Measurements from ENCODE around the gene DIPK2A. TPM values are rescaled to one million over a fixed set of nuclear protein-coding genes. Genes with fewer than 3 reads are reported as not detected.

DIPK2A gene, protein sequence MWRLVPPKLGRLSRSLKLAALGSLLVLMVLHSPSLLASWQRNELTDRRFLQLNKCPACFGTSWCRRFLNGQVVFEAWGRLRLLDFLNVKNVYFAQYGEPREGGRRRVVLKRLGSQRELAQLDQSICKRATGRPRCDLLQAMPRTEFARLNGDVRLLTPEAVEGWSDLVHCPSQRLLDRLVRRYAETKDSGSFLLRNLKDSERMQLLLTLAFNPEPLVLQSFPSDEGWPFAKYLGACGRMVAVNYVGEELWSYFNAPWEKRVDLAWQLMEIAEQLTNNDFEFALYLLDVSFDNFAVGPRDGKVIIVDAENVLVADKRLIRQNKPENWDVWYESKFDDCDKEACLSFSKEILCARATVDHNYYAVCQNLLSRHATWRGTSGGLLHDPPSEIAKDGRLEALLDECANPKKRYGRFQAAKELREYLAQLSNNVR
- total RNA-seq: 40.2 and 45.0 TPM in 2 replicates
- 20.9 TPM for polyA plus RNA-seq (2012)

DNA sequence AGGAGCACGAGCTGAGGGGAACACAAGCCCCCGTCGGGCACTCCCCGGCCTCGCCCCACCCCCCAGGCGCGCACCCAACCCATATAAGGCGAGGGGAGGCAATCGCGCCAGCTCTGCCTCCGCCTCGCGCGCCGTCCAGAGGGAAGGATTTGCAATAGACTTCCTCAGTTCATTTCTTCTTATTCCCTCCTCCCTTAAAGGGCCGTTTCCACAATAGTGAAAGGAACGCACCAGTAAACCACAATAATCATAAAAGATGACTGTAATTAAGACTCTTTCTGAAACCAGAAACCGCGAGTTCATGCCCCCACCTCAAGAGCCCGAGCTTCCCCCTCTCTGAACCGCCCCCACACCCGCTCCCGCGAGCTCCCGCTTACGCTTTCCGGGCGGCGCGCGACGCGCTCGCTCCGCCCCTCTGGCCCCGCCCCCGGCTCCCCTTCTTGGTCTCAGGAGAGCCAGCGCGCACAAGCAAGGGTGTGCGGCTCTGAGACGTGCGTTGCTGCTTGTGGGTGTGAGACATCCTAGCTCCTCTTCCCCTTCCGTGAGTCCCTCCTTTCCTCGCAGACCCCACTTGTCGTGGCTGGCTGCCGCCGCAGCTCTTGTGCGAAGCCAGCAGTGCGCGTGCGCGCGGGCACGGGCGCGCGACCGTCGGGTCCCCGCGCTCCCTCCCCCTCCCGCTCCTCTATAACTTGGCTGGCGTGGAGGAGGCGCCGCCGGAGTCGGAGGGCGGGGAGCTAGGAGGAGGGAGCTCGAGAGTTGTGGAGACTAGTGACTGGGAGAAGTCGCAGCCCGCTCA is at the start of gene DIPK2A:
Gene DIPK2A, plus strand, starts transcription at position 465 of the 796 bp plus-strand sequence. CDS start 510 bp downstream, outside the sequence.
- peak; percentile 96 for DNase-seq (ENCODE audit: low read depth)

DNA sequence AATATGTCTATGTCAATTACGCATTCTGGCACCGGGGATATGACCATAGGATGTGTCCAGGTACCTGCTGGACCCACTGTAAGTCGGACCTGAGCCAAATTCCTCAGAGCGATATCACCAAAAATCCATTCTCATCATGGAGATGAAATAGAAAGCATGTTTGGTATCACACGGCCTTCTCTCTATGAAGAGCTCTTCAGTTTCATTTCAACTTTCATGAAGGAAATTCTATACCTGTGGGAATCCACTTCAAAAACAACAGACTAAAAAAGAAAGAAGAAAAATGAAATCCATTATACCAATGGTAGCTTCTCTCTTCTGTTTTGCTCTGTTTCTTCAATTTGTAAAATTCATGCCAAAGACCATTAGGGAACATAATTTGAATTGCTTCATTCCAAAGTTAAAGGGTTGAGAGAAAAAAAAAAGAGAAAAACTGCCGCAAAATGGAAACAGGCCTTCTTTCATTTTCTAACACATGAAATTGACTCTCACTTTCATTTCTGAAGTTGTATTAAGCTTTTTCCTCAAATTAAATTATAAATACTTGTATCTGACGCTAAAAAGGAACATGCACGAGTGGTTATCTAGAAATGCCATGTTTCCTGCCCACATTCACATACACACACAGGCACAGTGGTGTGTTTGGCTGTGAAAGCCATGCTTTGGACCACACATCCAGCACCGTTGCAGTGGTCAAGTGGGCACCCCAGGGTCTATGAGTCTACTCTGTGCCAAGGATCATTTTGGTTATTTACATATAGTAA is 46.9 kb upstream of the DIPK2A start:
- DNase-seq (ENCODE audit: low read depth): no peak

DNA sequence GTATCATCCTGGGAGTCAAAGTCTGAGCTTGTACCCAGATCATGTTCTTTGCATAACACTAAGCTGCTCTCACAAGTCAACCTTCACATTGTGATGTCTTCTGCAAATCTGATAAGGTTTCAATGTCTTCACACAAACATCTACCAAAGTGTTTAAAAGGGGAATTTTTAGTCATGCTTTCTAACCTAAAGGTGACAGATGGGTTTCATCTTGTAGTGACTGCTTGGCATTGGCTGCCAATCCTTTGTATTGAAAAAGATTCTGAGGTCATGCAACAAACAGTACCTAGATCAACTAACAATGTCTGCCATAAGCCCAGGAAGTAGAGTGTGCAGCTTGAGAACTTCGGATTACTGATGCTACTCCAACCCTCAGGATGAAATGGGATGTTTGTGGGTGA is 43.6 kb upstream of the DIPK2A start:
- DNase-seq (ENCODE audit: low read depth): no peak

DNA sequence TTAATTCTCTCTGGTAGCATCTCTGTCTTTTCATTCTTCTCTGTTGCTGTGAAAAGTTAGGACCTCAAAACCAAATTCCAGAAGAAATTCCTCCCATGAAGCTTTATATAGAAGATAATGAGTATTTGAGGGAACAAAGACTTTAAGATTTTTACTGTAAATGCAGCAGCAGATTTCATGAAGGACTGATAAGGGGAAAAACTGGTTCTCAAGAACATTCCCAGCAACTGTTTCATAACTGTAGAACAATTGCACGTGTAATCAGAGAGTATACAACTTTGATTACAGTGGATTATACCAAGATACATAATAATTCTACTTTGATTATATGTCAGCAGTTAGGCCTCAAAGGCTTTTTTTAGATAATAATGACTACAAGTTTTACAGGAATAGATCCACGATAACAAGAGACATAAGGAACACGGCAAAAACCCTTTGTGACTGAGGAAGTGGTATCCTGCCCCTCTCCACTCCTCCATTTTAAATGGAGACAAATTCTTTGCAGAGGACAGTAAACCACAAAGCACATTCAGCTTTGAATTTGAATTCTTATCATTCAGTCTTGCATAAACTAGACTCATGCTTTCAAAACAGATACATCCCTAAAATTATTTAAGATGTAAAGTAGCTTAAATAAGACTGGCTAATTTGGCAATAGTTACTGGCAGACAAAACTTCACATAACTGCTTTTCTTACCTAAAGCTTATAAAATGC is 42.9 kb upstream of the DIPK2A start:
- DNase-seq (ENCODE audit: low read depth): no peak

DNA sequence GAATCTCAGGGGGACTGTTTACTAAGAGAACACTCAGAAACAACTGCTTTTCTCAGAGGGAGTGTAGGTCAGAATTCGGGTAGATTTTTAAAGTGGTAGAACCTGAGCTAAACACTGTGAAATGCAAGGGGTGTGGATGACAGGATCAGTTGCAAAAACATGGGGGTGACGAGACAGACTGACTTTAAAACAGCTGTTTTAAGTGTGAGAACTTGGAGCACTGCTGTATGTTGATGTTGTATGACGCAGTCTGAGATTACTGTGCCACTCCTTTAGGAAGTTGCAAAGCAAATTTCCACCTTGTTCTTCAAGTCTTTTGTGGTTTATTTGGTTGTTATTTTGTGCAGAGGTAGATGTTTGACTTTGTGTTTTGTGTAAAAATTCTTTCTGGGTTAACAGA is 36.8 kb upstream of the DIPK2A start:
- no peak for DNase-seq (ENCODE audit: low read depth)

DNA sequence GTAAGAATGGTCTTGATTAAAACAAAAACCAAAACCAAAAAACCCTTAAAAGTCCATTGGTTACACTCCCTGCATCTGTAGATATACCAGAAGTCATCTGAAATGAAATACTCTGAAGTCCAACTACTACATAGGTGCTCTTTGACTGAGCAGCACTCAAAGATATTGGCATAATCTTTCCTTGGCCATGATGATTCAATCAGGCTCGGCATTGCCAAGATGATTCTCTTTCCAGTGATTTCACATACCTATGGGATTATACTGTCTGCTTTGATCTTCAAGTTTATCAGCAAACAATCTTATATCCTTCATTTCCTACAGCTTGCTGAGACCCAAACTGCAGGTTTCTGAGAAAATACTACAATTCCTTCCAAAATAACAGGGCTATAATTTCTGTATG is 35.9 kb upstream of the DIPK2A start:
- no peak for DNase-seq (ENCODE audit: low read depth)

DNA sequence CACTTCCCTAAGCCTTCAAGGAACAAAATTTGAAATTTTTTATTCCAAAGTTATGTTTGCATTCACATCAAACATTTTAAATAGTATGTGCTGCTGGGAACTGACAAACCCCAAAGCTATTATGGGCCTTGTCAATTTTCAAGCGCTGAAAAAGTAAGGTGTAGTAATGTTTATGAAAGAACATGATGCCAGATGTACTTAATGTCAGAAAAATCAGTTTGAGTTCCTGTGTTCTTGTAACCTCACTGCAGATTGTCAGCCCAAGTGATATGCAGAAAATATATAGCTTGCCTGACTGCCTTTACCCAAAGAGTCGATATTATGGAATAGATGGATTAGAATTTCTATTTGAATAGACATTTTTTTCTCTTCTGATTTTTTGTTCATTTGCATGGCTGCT is 20.8 kb upstream of the DIPK2A start:
- no peak for DNase-seq (ENCODE audit: low read depth)

DNA sequence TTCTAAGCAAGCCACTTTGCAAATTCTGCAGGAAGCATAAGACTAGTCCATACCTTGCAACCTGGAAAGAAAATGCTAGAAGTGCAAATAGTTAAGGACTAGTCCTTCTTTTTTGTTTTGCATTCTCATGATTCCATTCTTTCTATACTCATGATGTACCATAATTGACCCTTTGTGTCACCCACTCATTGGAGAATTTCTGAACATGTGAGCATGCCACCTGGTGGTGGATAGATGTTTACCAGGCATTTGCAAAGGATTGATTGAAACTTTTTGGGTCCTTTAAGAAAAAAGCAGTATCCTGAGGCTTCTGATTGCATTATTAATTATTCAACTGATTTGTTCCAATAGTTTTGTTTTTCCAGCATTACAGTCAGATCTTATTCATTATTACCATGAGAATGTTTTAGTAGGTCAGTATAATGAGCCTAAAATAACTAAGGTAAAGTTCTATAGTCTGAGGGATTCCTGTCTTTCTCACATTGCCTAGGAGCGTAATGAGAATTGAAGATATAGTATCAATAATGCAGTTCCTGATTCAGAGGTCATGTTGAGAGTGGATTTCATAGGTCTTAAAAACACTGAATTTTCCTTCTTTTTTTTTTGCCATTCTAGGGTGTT is 20.2 kb upstream of the DIPK2A start:
- peak; percentile 54 for DNase-seq (ENCODE audit: low read depth)

DNA sequence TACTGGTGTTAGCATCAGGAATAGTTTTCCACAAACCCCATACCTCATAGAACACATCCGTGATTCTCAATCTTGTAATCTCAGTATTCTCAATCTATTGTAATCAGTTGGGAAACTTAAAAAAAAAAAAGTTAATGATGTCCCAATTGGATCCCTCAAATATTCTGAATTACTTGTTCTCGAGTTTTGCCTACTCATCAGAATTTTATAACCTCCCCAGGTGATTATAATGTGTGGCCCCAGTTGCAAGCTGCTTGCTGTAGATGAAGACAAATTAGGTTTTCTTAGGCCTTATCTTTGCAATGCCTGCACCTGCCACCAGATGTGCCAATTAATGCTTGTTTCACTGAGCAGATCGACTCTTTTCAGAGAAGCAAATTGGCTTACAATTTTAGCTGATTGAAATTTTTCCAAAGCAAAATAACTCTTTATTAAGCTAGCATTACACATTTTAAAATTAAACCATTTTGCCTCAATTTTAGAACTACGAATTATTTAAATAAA is 19.0 kb upstream of the DIPK2A start:
- DNase-seq (ENCODE audit: low read depth): no peak

DNA sequence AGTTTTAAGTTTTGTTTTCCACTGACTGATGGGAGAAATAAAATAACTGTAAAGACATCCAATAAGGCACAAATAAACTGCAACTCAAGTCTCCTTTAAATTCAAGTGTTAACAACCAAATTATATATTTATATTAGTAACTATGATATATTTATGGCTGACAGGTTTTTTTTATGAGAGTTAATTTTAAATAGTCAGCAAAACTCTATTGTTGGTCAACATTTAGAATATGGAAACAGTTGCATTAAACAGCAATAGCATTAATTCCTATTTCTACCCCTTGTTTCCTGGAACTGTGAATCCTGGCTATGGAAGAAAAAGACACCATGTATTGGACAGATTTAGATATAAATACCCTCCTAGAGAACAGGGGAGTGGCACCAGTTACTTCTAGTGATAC is 16.5 kb upstream of the DIPK2A start:
- no peak for DNase-seq (ENCODE audit: low read depth)

DNA sequence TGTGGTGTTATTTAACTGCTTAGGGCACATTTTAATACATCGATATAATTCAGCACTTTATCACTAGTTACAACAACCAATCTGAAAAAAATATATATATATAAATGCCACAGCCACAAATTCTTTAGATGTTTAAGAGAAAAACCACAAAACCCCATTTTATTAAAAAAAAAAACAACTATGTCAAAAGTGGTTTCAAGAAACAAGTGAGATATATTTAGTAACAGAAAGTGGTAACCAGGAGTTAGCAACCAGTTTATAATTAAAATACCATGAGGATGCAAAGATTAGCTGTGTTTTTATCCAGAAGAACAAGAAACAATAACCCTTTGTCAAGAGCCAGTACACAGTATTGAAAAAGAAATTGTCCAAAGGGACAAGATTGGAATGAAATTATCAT is 14.8 kb upstream of the DIPK2A start:
- DNase-seq (ENCODE audit: low read depth): no peak

DNA sequence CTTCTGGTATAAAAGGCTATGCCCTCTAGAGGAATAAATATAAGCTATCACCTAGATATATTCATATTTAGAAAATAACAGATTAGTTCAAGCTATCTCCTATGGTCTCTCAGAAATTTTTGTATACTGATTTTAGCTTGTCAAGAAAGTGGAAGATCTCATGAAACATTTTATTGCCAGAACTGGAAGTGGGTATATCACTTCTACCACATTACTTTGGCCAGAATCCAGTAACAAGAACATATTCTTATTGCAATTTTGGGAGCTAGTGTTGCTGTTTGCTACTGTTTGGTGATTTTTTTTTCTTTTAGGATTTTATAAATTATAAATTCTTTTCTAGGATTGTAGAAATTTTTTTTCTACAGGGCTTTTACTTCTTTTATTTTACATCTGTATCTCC is 14.2 kb upstream of the DIPK2A start:
- no peak for DNase-seq (ENCODE audit: low read depth)

DNA sequence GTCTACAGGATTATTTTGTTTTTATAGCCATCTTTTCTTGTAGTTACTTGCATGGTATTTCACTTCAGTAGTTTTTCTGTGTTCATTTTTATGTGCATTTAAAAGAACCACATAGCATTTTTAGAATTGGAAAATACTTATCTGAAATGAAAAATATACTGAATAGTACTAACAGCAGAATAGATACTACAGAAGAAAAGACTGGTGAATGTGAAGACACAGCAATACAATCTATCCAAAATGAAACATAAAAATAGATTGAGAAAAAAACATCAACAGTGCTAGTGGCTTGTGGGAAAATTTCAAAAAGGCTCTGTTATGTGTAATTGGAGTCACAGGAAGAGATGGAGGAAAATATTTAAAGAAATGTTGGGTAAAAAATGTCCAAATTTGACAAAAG is 12.7 kb upstream of the DIPK2A start:
- DNase-seq (ENCODE audit: low read depth): no peak

DNA sequence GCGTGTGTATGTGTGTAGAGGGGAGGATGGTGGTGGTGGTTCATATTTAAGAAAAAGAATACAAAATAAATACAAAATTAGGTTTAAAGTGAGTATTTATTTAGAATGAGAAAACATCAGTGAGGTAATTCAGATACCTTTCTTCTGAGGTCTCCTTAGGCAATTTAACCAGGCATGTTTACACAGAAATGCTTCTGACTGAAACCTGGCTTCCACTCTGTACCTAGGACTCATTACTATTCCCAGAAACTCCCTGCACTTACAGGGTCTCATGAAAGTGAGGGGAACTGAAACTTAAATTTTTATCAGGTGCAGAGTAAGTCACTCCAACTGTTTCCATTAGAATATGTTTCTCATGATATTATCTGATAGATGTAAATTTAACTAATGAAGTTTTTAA is 10.3 kb upstream of the DIPK2A start:
- DNase-seq (ENCODE audit: low read depth): no peak

DNA sequence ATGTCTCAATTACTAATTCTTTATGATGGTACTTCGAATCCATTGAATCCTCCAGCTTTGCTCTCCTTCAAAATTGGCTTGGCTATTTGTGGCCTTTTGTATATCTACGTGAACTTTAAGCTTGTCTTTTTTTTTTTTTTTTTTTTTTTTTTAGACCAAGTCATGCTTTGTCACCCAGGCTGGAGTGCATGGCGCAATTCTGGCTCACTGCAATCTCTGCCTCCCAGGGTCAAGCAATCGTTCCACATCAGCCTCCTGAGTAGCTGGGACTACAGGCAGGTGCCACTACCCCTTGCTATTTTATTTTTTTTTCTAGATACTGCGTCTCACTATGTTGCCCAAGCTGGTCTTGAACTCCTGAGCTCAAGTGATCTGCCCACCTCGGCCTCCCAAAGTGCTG is 7.7 kb upstream of the DIPK2A start:
- no peak for DNase-seq (ENCODE audit: low read depth)

DNA sequence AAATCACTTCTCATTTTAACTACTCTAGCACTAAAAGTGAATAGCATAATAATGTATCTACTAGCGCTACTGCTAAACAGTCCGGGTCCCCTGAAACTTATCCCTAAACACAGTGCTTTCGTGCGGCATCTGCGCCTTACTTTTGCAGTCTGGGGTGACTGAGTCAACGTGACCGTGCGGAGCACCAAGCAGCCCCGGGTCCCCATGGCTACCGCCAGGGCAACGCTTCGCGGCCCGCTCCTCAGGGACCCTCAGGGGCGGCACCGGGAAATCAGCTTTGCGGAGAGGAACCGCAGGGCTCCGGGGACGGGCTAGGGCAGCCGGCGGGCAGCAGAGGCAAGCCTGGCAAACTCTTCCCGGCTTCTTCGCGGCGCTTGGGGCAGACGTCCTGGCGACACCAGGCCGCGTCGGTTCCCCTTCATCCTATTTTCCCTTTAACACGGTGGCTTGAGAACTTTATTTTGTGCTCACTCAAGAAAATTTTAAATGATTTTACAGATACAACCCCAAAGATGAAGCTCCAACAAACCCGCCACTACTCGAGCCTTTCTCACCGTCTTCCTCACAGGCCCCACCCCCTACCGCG is 757 bp upstream of the DIPK2A start:
- DNase-seq (ENCODE audit: low read depth): peak; percentile 71

DNA sequence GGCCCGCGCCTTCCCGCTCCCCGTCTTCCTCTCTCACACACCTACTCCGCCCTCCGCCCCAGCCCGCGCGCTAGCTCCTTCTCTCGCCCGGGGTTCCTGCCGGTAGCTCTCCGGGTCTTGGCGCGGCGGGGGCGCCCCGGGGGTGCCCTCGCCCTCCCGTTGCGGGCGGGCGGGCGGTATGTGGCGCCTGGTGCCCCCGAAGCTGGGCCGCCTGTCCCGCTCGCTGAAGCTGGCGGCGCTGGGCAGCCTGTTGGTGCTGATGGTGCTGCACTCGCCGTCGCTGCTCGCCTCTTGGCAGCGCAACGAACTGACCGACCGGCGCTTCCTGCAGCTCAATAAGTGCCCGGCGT is 507 bp downstream of the DIPK2A start:
- no peak for DNase-seq (ENCODE audit: low read depth)

DNA sequence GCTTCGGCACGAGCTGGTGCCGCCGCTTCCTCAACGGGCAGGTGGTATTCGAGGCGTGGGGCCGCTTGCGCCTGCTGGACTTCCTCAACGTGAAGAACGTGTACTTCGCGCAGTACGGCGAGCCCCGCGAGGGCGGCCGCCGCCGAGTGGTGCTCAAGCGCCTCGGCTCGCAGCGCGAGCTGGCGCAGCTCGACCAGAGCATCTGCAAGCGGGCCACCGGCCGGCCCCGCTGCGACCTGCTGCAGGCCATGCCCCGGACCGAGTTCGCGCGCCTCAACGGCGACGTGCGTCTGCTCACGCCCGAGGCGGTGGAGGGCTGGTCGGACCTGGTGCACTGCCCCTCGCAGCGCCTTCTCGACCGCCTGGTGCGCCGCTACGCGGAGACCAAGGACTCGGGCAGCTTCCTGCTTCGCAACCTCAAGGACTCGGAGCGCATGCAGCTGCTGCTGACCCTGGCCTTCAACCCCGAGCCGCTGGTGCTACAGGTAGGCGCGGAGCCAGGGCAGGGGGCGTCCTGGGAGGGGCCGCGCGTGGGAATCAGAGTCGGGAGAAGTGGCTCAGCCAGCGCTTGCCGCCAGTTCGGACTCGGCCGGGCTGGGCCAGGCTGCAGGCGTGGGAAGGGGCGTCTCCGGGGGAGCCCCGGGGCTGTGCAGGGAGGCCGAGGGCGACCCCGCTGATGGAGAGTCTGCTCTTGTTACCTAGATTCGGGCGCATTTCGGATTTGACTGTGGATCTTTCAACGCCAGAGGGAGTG is 1.1 kb downstream of the DIPK2A start:
- peak; percentile 76 for DNase-seq (ENCODE audit: low read depth)

DNA sequence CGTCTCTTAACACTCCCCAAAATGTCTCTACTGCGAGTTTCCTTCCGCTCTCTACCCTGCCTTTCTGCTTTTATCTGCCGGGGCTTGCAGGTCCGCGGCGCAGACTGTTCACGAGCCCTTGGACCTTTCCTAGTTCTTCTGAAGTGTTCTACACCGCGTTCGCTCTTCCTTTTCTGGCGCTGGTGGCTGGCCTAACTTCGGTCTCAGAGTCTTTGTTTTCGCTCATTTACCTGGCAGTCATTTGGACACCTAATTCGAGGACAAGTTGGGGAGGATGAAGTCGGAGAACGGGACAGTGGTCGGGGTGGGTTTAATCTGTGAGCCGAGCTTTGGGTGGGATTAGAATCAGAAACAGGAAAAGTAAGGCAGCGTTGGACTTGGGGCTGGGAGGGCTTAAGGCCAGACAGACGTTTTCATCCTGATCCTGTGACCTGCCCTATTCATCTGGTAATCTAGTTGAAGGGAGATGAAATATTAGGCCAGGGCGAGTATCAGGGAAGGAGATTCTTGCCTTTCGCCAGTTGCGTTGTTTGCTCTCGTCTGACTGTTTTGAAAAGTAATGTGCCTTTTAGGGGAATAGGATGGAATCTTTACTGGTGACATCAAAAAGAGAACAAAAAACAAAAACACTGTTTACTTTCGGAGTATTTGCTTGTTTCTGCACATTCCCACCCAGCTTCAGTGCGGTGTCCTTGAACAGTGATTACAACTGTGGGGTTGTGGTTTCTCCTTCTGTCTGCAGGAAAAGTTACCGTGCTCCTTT is 1.8 kb downstream of the DIPK2A start:
- peak; percentile 89 for DNase-seq (ENCODE audit: low read depth)
